Ectodermal cell (in vitro differentiated cells): Measurements from ENCODE around the gene ACKR2.

Source experiments
- H3K27ac ChIP-seq: 2 replicates; pipeline ENCODE4 v1.7.0; 2013; ENCODE audit warnings: mild to moderate bottlenecking, low read depth, low read length; ENCODE audit not compliant: insufficient read depth, poor library complexity, severe bottlenecking
- H3K27me3 ChIP-seq: 2 replicates; pipeline ENCODE4 v1.7.0; 2013; ENCODE audit warnings: mild to moderate bottlenecking, low read length; ENCODE audit not compliant: insufficient read depth, control insufficient read depth, poor library complexity, severe bottlenecking
- H3K36me3 ChIP-seq: one replicate; pipeline ENCODE4 v1.7.0; 2013; ENCODE audit warnings: low read length; ENCODE audit not compliant: control insufficient read depth, insufficient read depth
- H3K4me1 ChIP-seq: one replicate; pipeline ENCODE4 v1.7.0; 2013; ENCODE audit warnings: low read length; ENCODE audit not compliant: control insufficient read depth, insufficient read depth
- H3K4me3 ChIP-seq: 2 replicates; pipeline ENCODE4 v1.7.0; 2013; ENCODE audit warnings: low read depth, low read length, control low read depth; ENCODE audit not compliant: insufficient read depth
- H3K9me3 ChIP-seq: 2 replicates; pipeline ENCODE4 v1.7.0; 2013; ENCODE audit warnings: mild to moderate bottlenecking, low read length, moderate library complexity; ENCODE audit not compliant: control insufficient read depth
- WGBS, 2 experiments: methylation state at CpG; one replicate each; pipeline ENCODE4 v1.1.7; 2013; ENCODE audit warnings: missing lambda C conversion rate in 2 of 2; 5-methylcytosine and 5-hydroxymethylcytosine counted together

The ACKR2 gene

GRCh38 chr3:42827654-42828053 is 18.4 kb downstream of the ACKR2 start:
- Histone ChIP-seq H3K27me3 (no peaks in the 10 kb centered on the region), H3K4me3 (no peak overlapping the region), H3K36me3 (no peaks in the 10 kb centered on the region), H3K27ac (no peak overlapping the region), H3K4me1 (no peaks in the 10 kb centered on the region), H3K9me3 (no peaks in the 10 kb centered on the region)
- WGBS, 2 experiments, result 94 to 96% methylated on average over 4 of the region's 4 CpGs

GRCh38 chr3:42829083-42829627 is 19.9 kb downstream of the ACKR2 start:
- H3K4me1 ChIP-seq, result no peaks in the 10 kb centered on the region
- no peak overlapping the region for H3K4me3 ChIP-seq
- no peak overlapping the region for H3K27ac ChIP-seq
- 88 to 93% methylated on average over 5 of the region's 5 CpGs for WGBS, 2 experiments
- H3K36me3 ChIP-seq, result no peaks in the 10 kb centered on the region
- no peaks in the 10 kb centered on the region for H3K27me3 ChIP-seq
- no peaks in the 10 kb centered on the region for H3K9me3 ChIP-seq

GRCh38 chr3:42829628-42830436 is 20.6 kb downstream of the ACKR2 start:
- WGBS, 2 experiments, result 91 to 95% methylated on average over 4 of the region's 5 CpGs
- Histone ChIP-seq H3K27me3 (no peaks in the 10 kb centered on the region), H3K4me1 (no peaks in the 10 kb centered on the region), H3K27ac (no peak overlapping the region), H3K4me3 (no peak overlapping the region), H3K36me3 (no peaks in the 10 kb centered on the region), H3K9me3 (no peaks in the 10 kb centered on the region)

- Histone ChIP-seq H3K36me3 (no peaks in the 10 kb centered on the region), H3K4me1 (no peaks in the 10 kb centered on the region), H3K4me3 (no peak overlapping the region), H3K9me3 (no peaks in the 10 kb centered on the region), H3K27me3 (no peaks in the 10 kb centered on the region), H3K27ac (no peak overlapping the region)
- WGBS, 2 experiments, result 47 to 48% methylated on average over 7 of the region's 7 CpGs
Measured at GRCh38 chr3:42830437-42831320, 21.4 kb downstream of the ACKR2 start.

DNA sequence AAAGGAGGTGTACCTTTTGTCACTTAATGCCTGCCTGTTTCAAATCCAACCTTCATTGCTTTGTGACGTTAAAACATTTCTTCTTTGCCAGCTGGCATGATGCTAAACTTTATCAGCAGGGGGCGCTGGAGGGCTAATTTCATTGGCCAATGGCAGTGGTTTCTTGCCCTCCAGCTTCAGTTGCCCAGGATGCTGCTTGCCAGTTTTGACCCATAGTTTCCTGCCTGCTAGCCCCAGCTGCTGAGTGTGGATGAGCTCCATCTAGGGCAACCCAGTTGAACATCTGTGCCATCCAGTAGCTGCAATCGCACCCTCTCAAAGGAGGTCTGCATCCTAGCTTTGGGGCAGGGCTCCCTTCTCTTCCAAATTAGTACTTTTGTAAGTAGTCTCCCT is 22.1 kb downstream of the ACKR2 start:
- Histone ChIP-seq H3K36me3 (no peaks in the 10 kb centered on the region), H3K27me3 (no peaks in the 10 kb centered on the region), H3K27ac (no peak overlapping the region), H3K4me1 (no peaks in the 10 kb centered on the region), H3K4me3 (no peak overlapping the region), H3K9me3 (no peaks in the 10 kb centered on the region)
- WGBS, 2 experiments, result 23 to 28% methylated on average over 3 of the region's 3 CpGs

DNA sequence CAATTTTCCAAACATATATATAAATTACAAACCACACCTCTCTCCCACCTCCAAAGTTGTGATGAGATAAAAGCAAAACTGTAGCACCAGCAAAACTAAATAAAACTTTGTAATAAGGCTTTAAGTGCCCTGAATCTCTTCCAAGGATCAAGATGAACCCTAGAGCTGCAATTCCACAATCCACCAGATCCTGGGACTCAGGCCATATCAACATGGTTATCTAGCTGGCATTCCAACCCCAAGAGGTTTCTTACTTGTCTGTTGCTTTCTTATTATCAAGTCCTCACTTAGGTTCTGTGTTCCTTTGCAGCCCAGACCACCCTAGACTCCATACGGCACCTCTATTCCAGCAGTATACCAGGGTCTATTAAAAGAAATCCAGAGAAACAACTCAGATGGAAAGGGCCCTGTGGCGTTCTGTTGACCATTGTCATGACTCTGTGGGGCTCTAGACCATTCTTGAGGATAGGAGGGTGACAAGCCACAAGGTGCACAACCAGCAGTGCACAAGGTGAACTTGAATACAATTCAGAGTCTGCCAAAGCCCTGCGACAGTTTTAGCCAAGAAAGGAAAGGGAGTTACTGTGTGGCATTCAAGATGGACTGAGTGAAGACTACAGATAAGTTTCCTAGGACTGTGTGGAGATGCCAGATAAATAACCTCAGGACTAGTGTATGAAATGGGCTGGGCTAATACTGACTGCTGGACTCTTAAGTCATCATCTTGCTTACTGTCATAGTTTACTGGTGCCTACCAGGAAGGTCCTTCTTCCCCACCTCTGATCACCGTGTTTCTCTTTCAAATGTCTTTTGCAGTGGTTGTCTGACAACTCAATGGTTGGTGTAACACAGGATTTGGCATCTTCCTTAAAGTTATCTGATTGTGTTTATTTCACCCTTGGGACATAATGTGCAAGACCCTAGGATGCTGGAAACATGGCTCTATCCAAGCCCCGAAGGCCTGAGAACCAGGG is 27.2 kb downstream of the ACKR2 start:
- no peak overlapping the region for H3K27ac ChIP-seq
- 92 to 94% methylated on average over 5 of the region's 5 CpGs for WGBS, 2 experiments
- H3K4me1 ChIP-seq, result no peaks in the 10 kb centered on the region
- no peak overlapping the region for H3K4me3 ChIP-seq
- H3K9me3 ChIP-seq, result no peaks in the 10 kb centered on the region
- no peaks in the 10 kb centered on the region for H3K27me3 ChIP-seq
- no peaks in the 10 kb centered on the region for H3K36me3 ChIP-seq

DNA sequence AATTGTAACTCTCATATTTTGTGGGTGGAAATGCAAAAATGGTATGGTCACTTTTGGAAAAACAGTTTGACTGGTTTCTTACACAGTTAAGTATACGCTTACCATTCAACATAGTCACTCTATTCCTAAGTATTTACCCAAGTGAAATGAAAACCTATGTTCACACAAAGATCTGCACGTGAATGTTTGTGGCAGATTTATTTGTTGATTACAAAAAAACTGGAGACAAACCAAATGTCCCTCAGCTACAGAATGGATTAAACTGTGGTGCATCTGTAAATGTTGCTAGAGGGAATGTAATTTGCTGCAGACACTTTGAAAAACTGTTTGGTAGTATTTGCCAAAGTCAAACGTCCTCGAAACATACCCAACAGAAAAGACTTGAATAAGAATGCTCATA is 29.3 kb downstream of the ACKR2 start:
- H3K36me3 ChIP-seq, result no peaks in the 10 kb centered on the region
- no peak overlapping the region for H3K4me3 ChIP-seq
- H3K4me1 ChIP-seq, result no peaks in the 10 kb centered on the region
- H3K27me3 ChIP-seq, result no peaks in the 10 kb centered on the region
- H3K9me3 ChIP-seq, result no peaks in the 10 kb centered on the region
- H3K27ac ChIP-seq, result no peak overlapping the region
- 64 to 87% methylated on average over 4 of the region's 4 CpGs for WGBS, 2 experiments

- Histone ChIP-seq H3K4me1 (peaks cover 4% of the 10 kb centered on the region), H3K36me3 (no peaks in the 10 kb centered on the region), H3K27ac (no peak overlapping the region), H3K27me3 (no peaks in the 10 kb centered on the region), H3K9me3 (no peaks in the 10 kb centered on the region), H3K4me3 (no peak overlapping the region)
- 74 to 77% methylated on average over 7 of the region's 7 CpGs for WGBS, 2 experiments
Measured at GRCh38 chr3:42839616-42840015, 30.4 kb downstream of the ACKR2 start.

DNA sequence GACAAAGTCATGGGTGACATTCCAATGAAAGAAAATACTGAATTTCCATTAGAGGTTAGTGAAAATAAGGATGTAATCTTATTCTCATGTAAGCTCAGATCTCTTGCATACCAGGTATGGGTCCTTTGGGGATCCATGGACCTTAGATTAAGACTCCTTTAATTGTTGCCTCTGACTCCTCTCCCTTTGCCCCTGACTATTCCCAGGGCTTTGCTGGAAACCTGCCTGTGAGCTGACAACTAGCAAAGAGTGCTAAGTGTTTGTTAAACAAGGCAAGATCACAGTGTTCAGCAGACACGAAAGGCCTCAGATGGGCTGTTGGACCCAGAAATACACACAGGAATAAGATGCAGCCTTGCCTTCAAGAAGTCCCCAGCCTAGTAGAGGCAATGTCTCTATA is 32.1 kb downstream of the ACKR2 start:
- no peak overlapping the region for H3K27ac ChIP-seq
- no peaks in the 10 kb centered on the region for H3K36me3 ChIP-seq
- peaks cover 6% of the 10 kb centered on the region for H3K4me1 ChIP-seq
- H3K9me3 ChIP-seq, result no peaks in the 10 kb centered on the region
- H3K27me3 ChIP-seq, result no peaks in the 10 kb centered on the region
- 98% methylated on average over 1 of the region's 1 CpG for WGBS, 2 experiments
- H3K4me3 ChIP-seq, result no peak overlapping the region
